ENCODE data around the gene ANKRD66. TPM values are rescaled to one million over a fixed set of nuclear protein-coding genes. Genes with fewer than 3 reads are reported as not detected.
A peak's percentile ranks its signal among the peaks of the same experiment; 100 is the strongest.

The ANKRD66 gene
- total RNA-seq, 1 experiment from 2014 or later: not detected

- no peaks in the 10 kb centered on the region for H3K27me3 ChIP-seq (ENCODE audit: insufficient read depth, low read length)
- no peak overlapping the region for H2AFZ ChIP-seq (ENCODE audit: low read length)
- H2AK5ac ChIP-seq (ENCODE audit: insufficient read length, low read length): no peak overlapping the region
- H3K4me3 Mint-ChIP-seq: no peak overlapping the region
- H4K8ac ChIP-seq (replicated peaks; ENCODE audit: insufficient read length, low read depth, low read length): no peak overlapping the region
- no peak overlapping the region for H4K5ac ChIP-seq (ENCODE audit: insufficient read length, low read depth, low read length)
- no peak overlapping the region for H2BK15ac ChIP-seq (ENCODE audit: low read depth, low read length)
- DNase-seq: no peak
- no peaks in the 10 kb centered on the region for H3K9me3 Mint-ChIP-seq
- H2BK12ac ChIP-seq (ENCODE audit: insufficient read length, low read depth, low read length): no peak overlapping the region
- no peaks in the 10 kb centered on the region for H3K4me1 ChIP-seq (ENCODE audit: insufficient read depth, low read length)
- peak; percentile 36; the same call in 2 of the 3 replicates for TF ChIP-seq CTCF (conservative IDR thresholded peaks at IDR 0.05)
- no peaks in the 10 kb centered on the region for H3K79me2 ChIP-seq (ENCODE audit: insufficient read depth, low read length)
- H3K27ac ChIP-seq (ENCODE audit: insufficient read length, low read depth, low read length): no peak overlapping the region
- no peak overlapping the region for H3K14ac ChIP-seq (ENCODE audit: insufficient read depth, low read length)
- H3K56ac ChIP-seq (ENCODE audit: insufficient read length, low read depth, low read length): no peak overlapping the region
- no peak overlapping the region for H3K4ac ChIP-seq (ENCODE audit: low read depth, low read length)
- no peak overlapping the region for H3T11ph ChIP-seq (ENCODE audit: low read length)
- no peak overlapping the region for H3K18ac ChIP-seq (ENCODE audit: insufficient read length, low read depth, low read length)
- H2BK20ac ChIP-seq (ENCODE audit: low read depth, low read length, poor library complexity, severe bottlenecking): no peak overlapping the region
- no peak overlapping the region for H3K27ac Mint-ChIP-seq
- no CpG with 5 or more reads among the region's 3 CpGs for WGBS (ENCODE audit: extremely low coverage, insufficient read length, low lambda C conversion rate)
- no peak overlapping the region for H4K91ac ChIP-seq (ENCODE audit: insufficient read length, low read depth, low read length)
- no peaks in the 10 kb centered on the region for H3K36me3 Mint-ChIP-seq (ENCODE audit: insufficient read depth in 1 of 3, low read depth in 3 of 3)
- no peak overlapping the region for H3K9ac ChIP-seq (ENCODE audit: extremely low read depth, insufficient read length, low read length)
- H3K79me1 ChIP-seq (ENCODE audit: insufficient read depth, low read depth, low read length, poor library complexity, severe bottlenecking): no peaks in the 10 kb centered on the region
- H3K4me1 Mint-ChIP-seq: peaks cover 0 to 4% of the 10 kb centered on the region in 2 experiments; a peak in 1 of 4 replicates
- H3K23ac ChIP-seq (ENCODE audit: insufficient read length, low read depth, low read length): no peak overlapping the region
- H4K20me1 ChIP-seq (ENCODE audit: control insufficient read depth, insufficient read depth, insufficient read length): no peaks in the 10 kb centered on the region
- H3K9me3 ChIP-seq (ENCODE audit: control insufficient read depth, low read depth, low read length): no peaks in the 10 kb centered on the region
- H3K27me3 Mint-ChIP-seq (ENCODE audit: low read depth): no peaks in the 10 kb centered on the region; the same call in 1 of the 2 replicates
- no peak overlapping the region for H2BK120ac ChIP-seq (ENCODE audit: low read depth, low read length, poor library complexity, severe bottlenecking)
- H3K23me2 ChIP-seq (ENCODE audit: insufficient read length, low read depth, low read length, poor library complexity, severe bottlenecking): no peaks in the 10 kb centered on the region
- no peak overlapping the region for H2BK5ac ChIP-seq (ENCODE audit: insufficient read length, low read length)
- H3K4me2 ChIP-seq (ENCODE audit: insufficient read depth, insufficient read length, low read length): no peak overlapping the region
Observed at GRCh38 chr6:46704562-46704961, 42.2 kb upstream of the ANKRD66 start.
